GM12865 (cell line): Measurements from ENCODE around the gene NPC2.

Experiments used
- DNase-seq: peaks from one replicate; pipeline ENCODE4 v3.0.0; 2010; ENCODE audit warnings: low read depth
- H3K4me3 ChIP-seq: 2 replicates; pipeline ENCODE4 v1.5.1; 2011; ENCODE audit warnings: mild to moderate bottlenecking, low read depth, low read length, control low read depth
- TF ChIP-seq, protein P1 (sequence below): IDR thresholded peaks from 2 replicates; pipeline ENCODE4 v1.5.1; 2011; ENCODE audit warnings: low read length, control low read depth, low read depth, inconsistent platforms; ENCODE audit not compliant: insufficient read depth; ENCODE audit errors: missing control alignments

NPC2 gene

GRCh38 chr14:74493343-74494261 lies 497 bp upstream of the NPC2 start, which contains the start of gene ISCA2:
Gene ISCA2 (plus strand): TSS chr14:74493765. CDS start chr14:74493775, 10 bp downstream.
- peak within 1 kb of the TSS; percentile 78 for H3K4me3 ChIP-seq
- TF ChIP-seq, protein P1, sequence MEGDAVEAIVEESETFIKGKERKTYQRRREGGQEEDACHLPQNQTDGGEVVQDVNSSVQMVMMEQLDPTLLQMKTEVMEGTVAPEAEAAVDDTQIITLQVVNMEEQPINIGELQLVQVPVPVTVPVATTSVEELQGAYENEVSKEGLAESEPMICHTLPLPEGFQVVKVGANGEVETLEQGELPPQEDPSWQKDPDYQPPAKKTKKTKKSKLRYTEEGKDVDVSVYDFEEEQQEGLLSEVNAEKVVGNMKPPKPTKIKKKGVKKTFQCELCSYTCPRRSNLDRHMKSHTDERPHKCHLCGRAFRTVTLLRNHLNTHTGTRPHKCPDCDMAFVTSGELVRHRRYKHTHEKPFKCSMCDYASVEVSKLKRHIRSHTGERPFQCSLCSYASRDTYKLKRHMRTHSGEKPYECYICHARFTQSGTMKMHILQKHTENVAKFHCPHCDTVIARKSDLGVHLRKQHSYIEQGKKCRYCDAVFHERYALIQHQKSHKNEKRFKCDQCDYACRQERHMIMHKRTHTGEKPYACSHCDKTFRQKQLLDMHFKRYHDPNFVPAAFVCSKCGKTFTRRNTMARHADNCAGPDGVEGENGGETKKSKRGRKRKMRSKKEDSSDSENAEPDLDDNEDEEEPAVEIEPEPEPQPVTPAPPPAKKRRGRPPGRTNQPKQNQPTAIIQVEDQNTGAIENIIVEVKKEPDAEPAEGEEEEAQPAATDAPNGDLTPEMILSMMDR, result no peak
- peak; percentile 99 for DNase-seq

DNA sequence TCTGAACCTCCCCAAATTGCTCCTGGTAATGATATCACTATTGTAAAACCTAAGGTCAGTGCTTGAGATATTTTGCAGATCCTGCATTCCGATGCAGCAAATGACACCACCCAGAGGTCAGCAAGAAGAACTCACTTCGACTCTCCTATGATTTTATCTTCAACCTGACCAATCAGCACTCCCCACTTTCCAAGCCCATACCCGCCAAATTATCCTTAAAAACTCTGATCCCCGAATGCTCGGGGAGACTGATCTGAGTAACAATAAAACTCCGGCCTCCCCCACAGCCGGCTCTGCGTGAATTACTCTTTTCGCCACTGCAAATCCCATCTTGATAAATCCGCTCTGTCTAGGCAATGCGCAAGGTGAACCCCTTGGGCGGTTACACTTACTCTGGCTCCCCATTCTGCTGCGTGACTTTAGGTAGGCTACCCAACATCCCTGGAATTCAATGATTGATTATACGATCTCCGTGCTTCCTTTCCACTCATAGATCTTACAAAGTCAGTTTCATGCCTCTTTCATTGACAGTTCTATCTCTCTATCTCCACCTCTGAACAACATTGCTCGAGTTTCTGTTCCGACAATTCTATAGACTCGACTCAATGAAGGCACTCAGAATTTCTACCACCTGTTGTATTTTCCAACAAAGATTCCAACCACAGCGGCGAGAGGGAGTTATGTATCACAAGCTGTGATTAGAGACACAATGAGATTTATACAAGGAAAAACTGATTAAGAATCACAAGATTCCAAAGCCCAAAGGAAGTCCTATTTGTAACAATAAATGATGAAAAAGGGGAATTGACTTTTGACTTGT lies 939 bp downstream of the NPC2 start:
- TF ChIP-seq, protein P1, result peak; percentile 38
- DNase-seq, result peak; percentile 69
- H3K4me3 ChIP-seq, result peak overlapping the region; percentile 54

DNA sequence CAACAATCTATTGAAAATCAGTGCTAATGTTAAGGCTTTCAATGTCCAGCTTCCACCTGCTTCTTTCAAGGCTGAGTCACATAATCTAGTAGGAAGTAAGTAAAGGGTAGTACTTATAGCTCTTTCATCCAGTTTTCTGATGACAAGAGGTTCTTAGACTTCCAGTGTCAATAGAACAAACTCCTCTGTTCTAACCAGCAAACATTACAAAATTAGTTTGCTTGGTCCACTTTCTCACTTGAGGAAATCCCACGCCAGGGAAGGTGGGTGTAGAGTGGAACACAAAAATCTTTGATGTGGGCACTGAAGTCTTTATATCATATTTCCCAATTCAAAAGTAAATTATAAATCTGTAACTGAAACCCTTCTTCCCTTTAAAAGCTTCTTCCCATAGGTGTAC lies 2.6 kb downstream of the NPC2 start:
- no peak for DNase-seq
- no peak overlapping the region for H3K4me3 ChIP-seq
- TF ChIP-seq, protein P1, result no peak

GRCh38 chr14:74488786-74489397 lies 4.2 kb downstream of the NPC2 start:
- TF ChIP-seq, protein P1, result no peak
- DNase-seq, result peak; percentile 20
- no peak overlapping the region for H3K4me3 ChIP-seq

DNA sequence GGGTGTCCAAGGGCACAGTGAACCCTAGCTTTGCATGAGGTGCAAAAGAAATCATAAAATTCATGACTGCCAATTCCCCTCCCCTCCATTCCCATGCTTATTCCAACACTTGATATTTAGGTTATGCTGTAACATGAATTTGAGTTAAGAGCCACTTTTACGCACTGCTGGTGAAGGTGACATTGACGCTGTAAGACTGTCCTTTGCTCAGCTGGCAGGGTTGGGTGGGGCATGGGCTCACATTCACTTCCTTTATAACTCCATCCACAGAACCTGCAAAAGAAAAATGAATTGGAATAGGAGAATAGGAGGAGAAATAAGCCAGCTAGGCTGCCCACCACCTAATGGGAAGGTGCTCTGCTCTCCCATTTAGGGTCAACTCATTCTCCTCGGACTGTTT lies 6.9 kb downstream of the NPC2 start:
- TF ChIP-seq, protein P1, result no peak
- no peak for DNase-seq
- H3K4me3 ChIP-seq, result no peak overlapping the region

DNA sequence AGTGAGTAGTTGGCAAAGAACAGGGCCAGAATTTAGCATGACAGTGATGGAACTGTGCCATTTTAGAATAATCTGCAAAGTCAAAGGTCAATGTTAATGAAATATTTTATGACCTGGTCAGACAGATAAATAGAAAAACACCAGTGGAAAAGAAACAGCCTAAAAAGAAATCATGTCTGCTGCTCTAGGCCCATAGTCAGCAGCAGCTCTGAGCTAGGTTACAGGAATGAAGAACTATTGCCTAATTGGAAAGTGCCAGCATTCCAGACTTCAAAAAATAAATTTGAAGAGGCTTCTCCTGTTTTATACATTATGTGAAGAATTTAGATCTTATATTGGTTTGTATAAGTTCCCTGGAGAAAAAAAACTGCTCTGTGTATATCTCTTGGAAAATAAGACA lies 9.8 kb downstream of the NPC2 start:
- TF ChIP-seq, protein P1, result no peak
- H3K4me3 ChIP-seq, result no peak overlapping the region
- DNase-seq, result no peak
